Endothelial cell of umbilical vein (primary cell): ENCODE measurements around the gene MACROD2. TPM values are rescaled to one million over a fixed set of nuclear protein-coding genes. Genes with fewer than 3 reads are reported as not detected.

Source experiments
- BruUV-seq: library from RNA; stranded (reverse); fragments of 400-500 nt; replicated peaks from 2 replicates; lab custom pipeline; 2021; lab: Mats Ljungman, UMichigan
- CTCF ChIA-PET: fragments of 300-600, 350-600 bp; sonication (Branson Sonifier 250); formaldehyde crosslinking; loops from one replicate; lab custom pipeline; 2021; ENCODE audit warnings: antibody characterized with exemption, inconsistent platforms; lab: Charles Lee
- POLR2A ChIA-PET: fragments of 300-600, 350-600 bp; sonication (Branson Sonifier 250); formaldehyde crosslinking; loops from one replicate; lab custom pipeline; 2021; ENCODE audit warnings: antibody characterized with exemption, inconsistent platforms; lab: Charles Lee
- DNase-seq: peaks from one replicate; pipeline ENCODE4 v3.0.0-alpha.2; 2011; ENCODE audit warnings: low read depth, low spot score
- FAIRE-seq: peaks from 2 replicates; lab custom pipeline; 2011; peaks lifted over from hg19 to GRCh38; lab: Jason Lieb, UNC
- H2AFZ ChIP-seq: 2 replicates; pipeline ENCODE4 v1.6.0; 2012; ENCODE audit warnings: low read depth, low read length, control low read depth, inconsistent platforms
- H3K27ac ChIP-seq: 2 replicates; pipeline ENCODE4 v1.5.1; 2011; ENCODE audit warnings: low read depth, mild to moderate bottlenecking, control low read depth, low read length, moderate library complexity; ENCODE audit not compliant: insufficient read depth
- H3K27me3 ChIP-seq, 2 experiments: 2 replicates each; pipeline versions ENCODE4 v1.6.0 to v1.6.1; 2011; ENCODE audit warnings: low read length in 2 of 2, mixed read lengths in 1 of 2; ENCODE audit not compliant: control insufficient read depth in 2 of 2, insufficient read depth in 2 of 2
- H3K36me3 ChIP-seq, 2 experiments: 2 replicates in 1 of 2; 3 replicates in 1 of 2; pipeline ENCODE4 v1.5.1; 2011; ENCODE audit warnings: low read length in 2 of 2, mild to moderate bottlenecking in 1 of 2, moderate library complexity in 1 of 2; ENCODE audit not compliant: control insufficient read depth in 2 of 2, insufficient read depth in 2 of 2; ENCODE audit errors: extremely low read depth in 1 of 2
- H3K4me1 ChIP-seq: 3 replicates; pipeline ENCODE4 v1.5.1; 2011; ENCODE audit warnings: mild to moderate bottlenecking, low read length; ENCODE audit not compliant: control insufficient read depth, insufficient read depth; ENCODE audit errors: extremely low read depth
- H3K4me2 ChIP-seq: 2 replicates; pipeline ENCODE4 v1.6.1; 2011; ENCODE audit warnings: low read length, control low read depth, mixed read lengths; ENCODE audit not compliant: insufficient read depth
- H3K4me3 ChIP-seq, 3 experiments: fragments of 200-600 bp in 1 of 3; sonication (generic), shearing (Covaris generic) in 1 of 3; replicated peaks in 1 of 3; 2 replicates each; pipeline ENCODE4 v1.5.1; 2011 to 2016; ENCODE audit warnings: control low read depth in 3 of 3, low read length in 3 of 3, mild to moderate bottlenecking in 2 of 3, inconsistent platforms in 1 of 3, low read depth in 1 of 3, moderate library complexity in 1 of 3; ENCODE audit not compliant: insufficient read depth in 1 of 3
- H3K79me2 ChIP-seq: 2 replicates; pipeline ENCODE4 v1.6.0; 2012; ENCODE audit warnings: low read length, inconsistent platforms; ENCODE audit not compliant: control insufficient read depth, insufficient read depth
- H3K9ac ChIP-seq: replicated peaks from 2 replicates; pipeline ENCODE3; 2011; ENCODE audit warnings: low read length, control low read depth; ENCODE audit not compliant: insufficient read depth; ENCODE audit errors: extremely low read depth
- H3K9me1 ChIP-seq: replicated peaks from 3 replicates; pipeline ENCODE4 v1.6.0; 2011; ENCODE audit warnings: mild to moderate bottlenecking, low read length; ENCODE audit not compliant: control insufficient read depth, insufficient read depth; ENCODE audit errors: extremely low read depth
- H3K9me3 ChIP-seq: replicated peaks from 2 replicates; pipeline ENCODE4 v1.5.1; 2012; ENCODE audit warnings: low read length, inconsistent platforms; ENCODE audit not compliant: control insufficient read depth, insufficient read depth
- H4K20me1 ChIP-seq: replicated peaks from 2 replicates; pipeline ENCODE3; 2011; ENCODE audit warnings: mild to moderate bottlenecking, low read length; ENCODE audit not compliant: control insufficient read depth, insufficient read depth; ENCODE audit errors: extremely low read depth
- EZH2 ChIP-seq: IDR thresholded peaks from 2 replicates; pipeline ENCODE4 v1.6.1; 2012; ENCODE audit warnings: borderline replicate concordance, low read depth, mild to moderate bottlenecking, moderate library complexity, low read length, inconsistent platforms; ENCODE audit not compliant: severe bottlenecking
- FOS ChIP-seq: IDR thresholded peaks from 2 replicates; pipeline ENCODE4 v1.6.1; 2011; ENCODE audit warnings: mild to moderate bottlenecking, low read length, moderate library complexity, borderline replicate concordance; ENCODE audit not compliant: insufficient read depth
- GATA2 ChIP-seq: IDR thresholded peaks from 2 replicates; pipeline ENCODE4 v1.7.0; 2011; ENCODE audit warnings: low read depth, mild to moderate bottlenecking, moderate library complexity, mixed read lengths, low read length; ENCODE audit not compliant: insufficient read length, insufficient read depth
- JUN ChIP-seq: IDR thresholded peaks from 2 replicates; pipeline ENCODE4 v1.6.1; 2011; ENCODE audit warnings: borderline replicate concordance, low read depth; ENCODE audit not compliant: insufficient read length, insufficient read depth
- MYC ChIP-seq: IDR thresholded peaks from one replicate; pipeline ENCODE4 v1.6.1; 2011; ENCODE audit warnings: mild to moderate bottlenecking, low read depth, low read length
- POLR2A ChIP-seq: IDR thresholded peaks from 2 replicates; pipeline ENCODE4 v1.6.1; 2012; ENCODE audit warnings: low read depth, mild to moderate bottlenecking, control low read depth, low read length
- POLR2AphosphoS5 ChIP-seq: IDR thresholded peaks from 2 replicates; pipeline ENCODE4 v1.6.1; 2012; ENCODE audit warnings: low read depth, mild to moderate bottlenecking, control low read depth, low read length, moderate library complexity; ENCODE audit not compliant: insufficient read depth
- dilution Hi-C: fragments of 300-500 bp; cut with MboI; formaldehyde crosslinking; loops from one replicate; pipeline ENCODE4 v1.15.0; 2019; ENCODE audit warnings: low sequenced_read_pairs; ENCODE audit not compliant: extremely low pct_ligation_motif_present
- intact Hi-C: fragments of 100-400 bp; cut with micrococcal nuclease; formaldehyde crosslinking; loops from one replicate; pipeline ENCODE4 v1.10.0; 2022
- polyA plus RNA-seq, 4 experiments: library from polyadenylated mRNA; depleted of rRNA in 3 of 4; stranded (reverse) in 3 of 4; unstranded in 1 of 4; fragments of >200 nt; gene quantifications; 2 replicates each; pipeline versions ENCODE4 v1.2.1 to v1.2.3, GENCODE V29; 2011 to 2012; ENCODE audit warnings: missing spikeins in 1 of 4
- total RNA-seq: library from RNA; stranded (reverse); gene quantifications from 2 replicates; pipeline ENCODE4 v1.2.3, GENCODE V29; 2021
- TF ChIP-seq, protein P1 (sequence below): IDR thresholded peaks from 2 replicates; pipeline ENCODE4 v1.6.1; 2011; ENCODE audit not compliant: insufficient read depth, insufficient read length
- TF ChIP-seq, protein P2 (sequence below), 2 donors: IDR thresholded peaks; 1 replicate in 1 of 2; 2 replicates in 1 of 2; pipeline ENCODE4 v1.5.1; 2011; ENCODE audit warnings: low read length in 2 of 2, mild to moderate bottlenecking in 2 of 2, moderate library complexity in 2 of 2, control low read depth in 1 of 2, inconsistent platforms in 1 of 2, low read depth in 1 of 2; ENCODE audit not compliant: insufficient read depth in 1 of 2; ENCODE audit errors: extremely low read depth in 1 of 2

The MACROD2 gene
- total and polyA plus RNA-seq, 2 donors (not counting 3 experiments of a cell fraction or from before 2014, with no cell fraction given) = 0.11 to 0.73 TPM

DNA sequence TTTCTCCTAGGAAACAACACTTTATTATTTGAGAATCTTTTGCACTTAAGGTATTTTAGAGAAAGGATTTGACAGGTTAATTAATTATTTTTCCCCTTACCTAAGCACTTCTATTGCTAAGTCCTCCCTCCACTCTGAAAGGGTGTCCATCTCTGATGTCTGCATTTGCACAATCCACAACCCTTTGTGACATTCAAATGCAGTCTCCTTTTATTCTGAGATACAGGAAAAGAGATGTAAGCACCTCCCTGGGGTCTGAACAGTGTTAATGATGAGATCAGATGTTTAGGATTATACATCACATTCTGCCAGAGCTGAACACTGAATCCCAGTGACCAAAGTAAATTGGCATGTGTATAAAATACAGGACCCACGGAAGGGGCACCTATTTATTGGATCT is 1206.3 kb downstream of the MACROD2 start:
- no peaks in the 10 kb centered on the region for H3K9me1 ChIP-seq
- BruUV-seq = no TSS peak
- H3K9ac ChIP-seq = no peak overlapping the region
- POLR2A ChIA-PET = no interaction called here
- no peaks in the 10 kb centered on the region for H3K27me3 ChIP-seq
- H3K4me1 ChIP-seq = no peaks in the 10 kb centered on the region
- FAIRE-seq (no peak), DNase-seq (no peak)
- H3K27ac ChIP-seq = no peak overlapping the region
- no peak overlapping the region for H3K4me2 ChIP-seq
- no peak overlapping the region for H2AFZ ChIP-seq
- TF ChIP-seq FOS (no peak), GATA2 (no peak), POLR2AphosphoS5 (no peak)
- no peaks in the 10 kb centered on the region for H4K20me1 ChIP-seq
- CTCF ChIA-PET = no interaction called here
- H3K9me3 ChIP-seq = no peaks in the 10 kb centered on the region
- intact Hi-C loops = no loop called here
- dilution Hi-C loops = no loop called here
- no peaks in the 10 kb centered on the region for H3K36me3 ChIP-seq
- H3K4me3 ChIP-seq = no peak overlapping the region
- no peaks in the 10 kb centered on the region for H3K79me2 ChIP-seq

DNA sequence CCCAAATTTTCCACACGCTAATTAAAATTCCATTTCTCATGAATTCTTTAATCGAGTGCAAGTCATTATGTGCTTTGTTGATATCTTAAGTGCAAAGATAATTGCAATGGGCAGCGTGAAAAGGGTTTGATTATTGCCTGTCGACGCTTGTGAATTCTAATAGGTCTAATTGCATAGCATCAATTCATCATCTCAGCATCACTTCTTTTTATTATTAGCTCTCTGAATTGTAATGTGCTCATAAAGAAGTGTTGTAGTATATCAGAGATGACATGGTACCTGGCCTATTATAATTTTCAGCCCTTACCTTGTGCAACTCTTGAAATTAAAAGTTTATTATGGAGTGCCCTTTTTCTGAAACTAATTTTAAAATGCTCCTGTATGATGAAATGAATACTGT is 1208.9 kb downstream of the MACROD2 start:
- Histone ChIP-seq H3K4me2 (no peak overlapping the region), H2AFZ (no peak overlapping the region), H3K27ac (no peak overlapping the region), H4K20me1 (no peaks in the 10 kb centered on the region), H3K79me2 (no peaks in the 10 kb centered on the region), H3K27me3 (no peaks in the 10 kb centered on the region), H3K4me3 (no peak overlapping the region), H3K9me3 (no peaks in the 10 kb centered on the region), H3K4me1 (no peaks in the 10 kb centered on the region), H3K36me3 (no peaks in the 10 kb centered on the region), H3K9ac (no peak overlapping the region), H3K9me1 (no peaks in the 10 kb centered on the region)
- no peak for FAIRE-seq
- intact Hi-C loops (no loop called here), dilution Hi-C loops (no loop called here)
- DNase-seq = no peak
- ChIA-PET CTCF (no interaction called here), POLR2A (no interaction called here)
- TF ChIP-seq FOS (no peak), GATA2 (no peak), MYC (no peak), JUN (no peak), POLR2AphosphoS5 (no peak), POLR2A (no peak), EZH2 (no peak)
- TF ChIP-seq, protein P1, sequence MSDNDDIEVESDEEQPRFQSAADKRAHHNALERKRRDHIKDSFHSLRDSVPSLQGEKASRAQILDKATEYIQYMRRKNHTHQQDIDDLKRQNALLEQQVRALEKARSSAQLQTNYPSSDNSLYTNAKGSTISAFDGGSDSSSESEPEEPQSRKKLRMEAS = no peak
- TF ChIP-seq, protein P2, sequence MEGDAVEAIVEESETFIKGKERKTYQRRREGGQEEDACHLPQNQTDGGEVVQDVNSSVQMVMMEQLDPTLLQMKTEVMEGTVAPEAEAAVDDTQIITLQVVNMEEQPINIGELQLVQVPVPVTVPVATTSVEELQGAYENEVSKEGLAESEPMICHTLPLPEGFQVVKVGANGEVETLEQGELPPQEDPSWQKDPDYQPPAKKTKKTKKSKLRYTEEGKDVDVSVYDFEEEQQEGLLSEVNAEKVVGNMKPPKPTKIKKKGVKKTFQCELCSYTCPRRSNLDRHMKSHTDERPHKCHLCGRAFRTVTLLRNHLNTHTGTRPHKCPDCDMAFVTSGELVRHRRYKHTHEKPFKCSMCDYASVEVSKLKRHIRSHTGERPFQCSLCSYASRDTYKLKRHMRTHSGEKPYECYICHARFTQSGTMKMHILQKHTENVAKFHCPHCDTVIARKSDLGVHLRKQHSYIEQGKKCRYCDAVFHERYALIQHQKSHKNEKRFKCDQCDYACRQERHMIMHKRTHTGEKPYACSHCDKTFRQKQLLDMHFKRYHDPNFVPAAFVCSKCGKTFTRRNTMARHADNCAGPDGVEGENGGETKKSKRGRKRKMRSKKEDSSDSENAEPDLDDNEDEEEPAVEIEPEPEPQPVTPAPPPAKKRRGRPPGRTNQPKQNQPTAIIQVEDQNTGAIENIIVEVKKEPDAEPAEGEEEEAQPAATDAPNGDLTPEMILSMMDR (IDR thresholded peaks at IDR 0.05; ENCODE audit: extremely low read depth in 1 of 2, insufficient read depth in 1 of 2, low read depth in 1 of 2, low read length in 2 of 2) = no peak
- BruUV-seq = no TSS peak
